AG10803 (cell line): ENCODE data around the gene PRPF38A.

Experiments
- DNase-seq: peaks from one replicate; pipeline ENCODE4 v3.0.0; 2010; ENCODE audit warnings: low read depth
- H3K4me3 ChIP-seq: 2 replicates; pipeline ENCODE4 v1.5.1; 2011; ENCODE audit warnings: mild to moderate bottlenecking, low read length, control low read depth
- CTCF ChIP-seq: conservative IDR thresholded peaks from 2 replicates; pipeline ENCODE4 v1.5.1; 2011; ENCODE audit warnings: mild to moderate bottlenecking, low read length, control low read depth, inconsistent platforms

The PRPF38A gene

DNA sequence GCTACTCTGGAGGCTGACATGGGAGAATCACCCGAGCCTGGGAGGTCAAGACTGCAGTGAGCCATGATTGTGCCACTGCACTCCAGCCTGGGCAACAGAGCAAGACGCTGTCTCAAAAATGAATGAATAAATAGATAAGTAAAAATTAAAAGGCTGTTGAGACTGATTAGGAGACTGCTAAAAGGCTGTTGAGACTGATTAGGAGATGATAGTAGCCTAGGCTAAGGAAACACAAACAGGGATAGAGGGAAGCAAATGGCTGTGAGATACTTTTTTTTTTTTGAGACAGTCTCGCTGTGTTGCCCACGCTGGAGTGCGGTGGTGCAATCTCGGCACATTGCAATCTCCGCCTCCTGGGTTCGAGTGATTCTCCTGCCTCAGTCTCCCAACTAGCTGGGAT lies 28.4 kb downstream of the PRPF38A start:
- no peak for DNase-seq
- H3K4me3 ChIP-seq, result no peak overlapping the region
- TF ChIP-seq CTCF, result no peak

DNA sequence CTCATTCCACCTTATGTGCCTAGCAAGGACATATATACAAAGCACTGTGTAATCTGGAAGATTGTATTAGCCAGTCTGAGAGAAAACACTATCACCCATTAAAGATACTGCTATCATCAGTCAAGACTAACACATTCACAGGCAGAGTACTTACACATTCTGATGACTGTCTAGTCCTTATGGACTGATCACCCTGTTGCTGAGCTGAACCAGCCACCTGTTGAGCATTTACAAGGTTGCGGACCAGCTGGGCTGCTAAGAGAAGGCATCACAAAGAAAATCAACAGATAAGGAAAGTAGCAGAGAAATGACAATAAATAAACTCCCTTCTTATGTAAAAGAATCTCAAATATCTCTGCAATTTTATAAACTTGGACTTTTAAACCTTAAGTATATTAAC lies 30.8 kb downstream of the PRPF38A start:
- no peak for TF ChIP-seq CTCF
- no peak for DNase-seq
- no peak overlapping the region for H3K4me3 ChIP-seq

GRCh38 chr1:52435650-52436049 lies 31.2 kb downstream of the PRPF38A start:
- no peak for TF ChIP-seq CTCF
- no peak for DNase-seq

GRCh38 chr1:52436817-52437216 lies 32.4 kb downstream of the PRPF38A start:
- no peak for TF ChIP-seq CTCF
- H3K4me3 ChIP-seq, result no peak overlapping the region
- no peak for DNase-seq

More at GRCh38 chr1:52435650-52436049, 31.2 kb downstream of the PRPF38A start:
- no peak overlapping the region for H3K4me3 ChIP-seq

DNA sequence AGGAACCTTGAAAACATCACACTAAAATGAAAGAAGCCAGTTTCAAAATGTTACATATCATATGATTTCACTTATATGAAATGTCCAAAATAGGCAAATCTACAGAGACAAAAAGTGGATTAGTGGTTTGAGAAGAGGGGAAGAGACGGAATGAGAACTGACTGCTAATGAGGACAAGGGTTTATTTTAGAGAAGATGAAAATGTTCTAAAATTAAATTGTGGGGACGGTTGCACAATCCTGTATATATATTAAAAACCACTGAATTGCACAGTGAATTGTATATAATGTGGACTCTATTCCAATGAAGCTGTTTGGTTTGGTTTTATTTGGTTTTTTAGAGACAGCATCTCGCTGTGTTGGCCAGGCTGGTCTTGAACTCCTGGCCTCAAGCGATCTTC lies 35.6 kb downstream of the PRPF38A start:
- no peak for TF ChIP-seq CTCF

GRCh38 chr1:52444463-52444862 lies 40.1 kb downstream of the PRPF38A start:
- TF ChIP-seq CTCF, result no peak
- H3K4me3 ChIP-seq, result no peak overlapping the region

More for the DNA sequence above, 35.6 kb downstream of the PRPF38A start:
- no peak overlapping the region for H3K4me3 ChIP-seq
- no peak for DNase-seq

GRCh38 chr1:52454127-52454526 lies 49.7 kb downstream of the PRPF38A start:
- no peak overlapping the region for H3K4me3 ChIP-seq
- DNase-seq, result no peak
- no peak for TF ChIP-seq CTCF

More at GRCh38 chr1:52444463-52444862, 40.1 kb downstream of the PRPF38A start:
- DNase-seq, result no peak
